Activated naive CD4-positive, alpha-beta T cell treated with anti-CD3 and anti-CD28 coated beads for 36 hours (primary cell): ENCODE data around the gene ISCA2. TPM values are rescaled to one million over a fixed set of nuclear protein-coding genes. Genes with fewer than 3 reads are reported as not detected.

ENCODE experiments used
- CTCF ChIA-PET: fragments of 350-600 bp; sonication (Branson Sonifier 250); formaldehyde crosslinking; loops from one replicate; lab custom pipeline; 2021; ENCODE audit warnings: antibody characterized with exemption; lab: Charles Lee
- DNase-seq: peaks from one replicate; pipeline ENCODE4 v3.0.0-alpha.2; 2020
- H3K27ac Mint-ChIP-seq: one replicate; pipeline ENCODE4 v1.8.0; 2021; ENCODE audit warnings: mild to moderate bottlenecking, mixed read lengths
- H3K27me3 Mint-ChIP-seq: one replicate; pipeline ENCODE4 v1.8.0; 2021; ENCODE audit warnings: low read depth, mixed read lengths
- H3K36me3 Mint-ChIP-seq: one replicate; pipeline ENCODE4 v1.8.0; 2021; ENCODE audit warnings: low read depth, mixed read lengths
- H3K4me1 Mint-ChIP-seq: one replicate; pipeline ENCODE4 v1.8.0; 2021; ENCODE audit warnings: low read depth, mixed read lengths
- H3K4me3 Mint-ChIP-seq: one replicate; pipeline ENCODE4 v1.8.0; 2021; ENCODE audit warnings: mild to moderate bottlenecking, moderate library complexity, mixed read lengths
- H3K9me3 Mint-ChIP-seq: one replicate; pipeline ENCODE4 v1.8.0; 2021; ENCODE audit warnings: mixed read lengths
- intact Hi-C: fragments of 100-400 bp; cut with micrococcal nuclease; formaldehyde crosslinking; loops from one replicate; pipeline ENCODE4 v1.15.1; 2023
- total RNA-seq, 2 experiments: library from RNA; stranded (reverse); gene quantifications; one replicate each; pipeline ENCODE4 v1.2.3, GENCODE V29; 2021

ISCA2 gene
- total RNA-seq, 2 experiments from 2014 or later: 27.7 to 30.9 TPM

DNA sequence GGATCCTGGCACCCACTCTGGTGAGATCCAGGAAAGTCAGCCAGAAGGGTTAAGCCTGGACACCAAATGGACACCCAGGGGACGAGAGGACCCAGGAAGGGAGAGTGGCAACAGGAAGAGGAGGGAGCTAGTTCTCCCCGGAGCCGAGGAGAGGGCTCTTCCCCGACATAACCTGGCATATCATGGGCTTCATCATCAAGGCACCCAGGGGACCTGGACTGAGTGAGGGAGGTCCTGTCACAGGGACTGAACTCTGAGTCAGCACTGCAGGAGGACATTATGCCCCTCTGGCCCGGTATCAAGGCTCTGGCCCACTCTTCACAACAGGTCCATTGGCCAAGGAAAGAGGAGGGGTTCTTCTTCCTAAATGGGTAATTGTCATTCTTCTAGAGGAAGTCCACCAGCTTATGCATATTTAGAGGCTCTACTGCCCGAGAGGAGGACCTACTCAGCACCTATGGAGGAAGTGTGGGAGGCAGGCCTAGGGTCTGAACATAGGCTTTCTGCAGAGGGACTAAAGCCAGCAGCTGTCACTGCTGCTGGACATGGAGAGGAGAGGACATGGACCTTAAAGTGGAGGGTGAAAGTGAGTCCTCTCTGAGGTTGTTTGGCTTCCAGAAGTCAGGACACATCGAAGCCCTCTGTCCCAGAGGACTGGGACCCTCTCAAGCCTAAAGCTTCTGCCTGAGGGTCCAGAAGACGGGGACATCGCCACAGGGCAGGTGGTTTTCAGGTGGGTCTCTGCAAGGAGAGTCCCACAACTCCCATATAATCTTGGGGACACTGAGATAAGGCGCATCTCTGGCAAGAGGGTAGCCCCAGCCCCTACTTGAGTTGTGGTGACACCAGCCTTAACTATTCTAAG, 18.6 kb downstream of the ISCA2 start:
- CTCF ChIA-PET: interaction anchor here (0.5 kb wide), 1 partner anchor 301 kb away, joined by 5 read pairs; no protein-coding TSS in a partner anchor
- no peak overlapping the region for H3K27ac Mint-ChIP-seq

DNA sequence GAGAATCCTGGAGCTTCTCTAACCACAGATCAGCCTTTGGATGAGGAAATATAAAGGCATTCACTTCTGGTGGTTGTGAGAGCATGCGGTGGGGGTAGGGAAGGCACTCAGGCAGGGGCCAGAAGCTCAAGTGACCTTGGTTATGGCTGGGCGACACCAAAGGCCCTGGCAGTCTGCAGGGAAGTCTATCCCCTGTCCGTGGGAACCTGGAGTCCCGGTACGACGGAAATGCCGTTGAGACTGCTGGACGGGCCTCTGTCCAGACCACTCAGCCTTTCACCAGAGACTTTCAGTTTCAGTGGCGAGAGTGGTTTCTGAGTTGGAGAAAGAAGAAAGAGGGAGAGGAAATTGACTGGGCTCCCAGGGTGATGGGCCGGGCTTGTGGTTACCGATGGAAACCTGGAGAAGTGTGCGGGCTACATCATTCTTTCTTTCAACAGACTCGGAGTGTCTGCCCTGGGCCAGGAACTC, 20.9 kb downstream of the ISCA2 start:
- Mint-ChIP-seq H3K4me1 (peaks cover 9% of the 10 kb centered on the region), H3K4me3 (no peak overlapping the region), H3K9me3 (no peaks in the 10 kb centered on the region), H3K27me3 (peaks cover 16% of the 10 kb centered on the region), H3K27ac (no peak overlapping the region), H3K36me3 (no peaks in the 10 kb centered on the region)
- CTCF ChIA-PET: no interaction called here
- intact Hi-C loops: no loop called here
- peak; percentile 22 for DNase-seq

More for the DNA sequence above, 18.6 kb downstream of the ISCA2 start:
- no peaks in the 10 kb centered on the region for H3K36me3 Mint-ChIP-seq
- no peaks in the 10 kb centered on the region for H3K9me3 Mint-ChIP-seq
- peaks cover 16% of the 10 kb centered on the region for H3K27me3 Mint-ChIP-seq
- intact Hi-C loops: no loop called here
- peaks cover 9% of the 10 kb centered on the region for H3K4me1 Mint-ChIP-seq
- DNase-seq: no peak
- H3K4me3 Mint-ChIP-seq: no peak overlapping the region

DNA sequence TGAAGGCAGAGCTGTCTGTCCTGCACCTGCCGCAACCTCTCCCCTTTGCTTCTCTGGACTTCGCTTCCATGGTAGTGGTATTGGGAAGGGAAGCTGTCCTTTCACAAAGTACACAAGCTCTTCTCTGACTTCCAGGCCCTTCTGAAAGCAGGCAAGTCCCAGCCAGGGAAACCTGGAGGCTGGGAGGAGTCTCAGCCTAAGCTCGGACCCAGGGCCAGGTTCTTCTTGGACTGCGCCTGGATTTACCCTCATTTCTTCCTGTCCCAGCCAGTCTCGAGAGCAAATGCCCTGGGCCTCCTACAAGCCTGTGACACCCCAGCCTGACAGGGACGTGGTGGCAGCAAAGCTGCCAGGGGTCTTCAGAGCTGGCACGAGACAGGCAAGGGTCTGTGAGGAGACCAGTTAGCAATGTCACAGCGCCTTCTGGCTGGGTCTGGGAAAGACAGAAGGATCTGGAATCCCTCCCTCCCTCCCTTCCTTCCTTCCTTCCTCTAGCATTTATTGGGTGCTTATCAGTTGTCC, 22.4 kb downstream of the ISCA2 start:
- CTCF ChIA-PET: no interaction called here
- intact Hi-C loops: no loop called here
- H3K4me3 Mint-ChIP-seq: no peak overlapping the region
- no peaks in the 10 kb centered on the region for H3K36me3 Mint-ChIP-seq
- H3K27me3 Mint-ChIP-seq: peaks cover 16% of the 10 kb centered on the region
- H3K27ac Mint-ChIP-seq: no peak overlapping the region
- peaks cover 9% of the 10 kb centered on the region for H3K4me1 Mint-ChIP-seq
- DNase-seq: no peak
- H3K9me3 Mint-ChIP-seq: no peaks in the 10 kb centered on the region

DNA sequence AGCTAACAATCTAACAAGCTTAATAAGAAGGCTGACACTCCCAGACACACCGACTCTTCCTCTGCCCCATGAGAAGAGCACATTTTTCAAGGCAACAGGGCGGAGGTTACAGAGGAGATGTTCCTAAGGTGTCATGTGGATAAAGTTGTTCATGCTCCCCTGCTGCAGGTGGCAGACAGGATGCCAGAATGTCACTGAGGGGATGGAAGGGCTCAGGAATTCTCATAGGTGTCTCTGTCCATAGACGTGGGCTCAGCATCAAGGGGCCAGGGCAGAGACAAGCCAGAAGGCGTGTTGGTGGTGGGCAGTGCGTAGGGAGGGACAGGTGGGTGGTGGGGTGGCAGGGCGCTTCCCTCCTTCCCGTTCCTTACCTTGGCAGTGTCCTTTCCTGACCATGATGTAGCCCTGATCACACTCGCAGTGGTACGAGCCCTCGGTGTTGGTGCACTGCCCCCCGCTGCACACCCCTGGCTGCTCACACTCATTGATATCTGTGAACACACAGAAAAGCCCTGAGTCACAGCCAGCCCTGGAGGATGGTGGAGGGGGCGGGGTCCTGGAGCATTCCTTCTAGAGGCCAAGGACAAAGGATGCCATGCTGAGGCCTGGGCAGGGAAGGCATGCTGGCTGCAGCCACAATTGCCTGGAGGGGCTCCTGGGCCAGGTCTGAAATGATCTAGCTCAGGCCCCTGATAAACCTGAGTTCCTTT, 23.0 kb downstream of the ISCA2 start:
- Mint-ChIP-seq H3K27ac (no peak overlapping the region), H3K27me3 (peaks cover 16% of the 10 kb centered on the region), H3K4me1 (peaks cover 9% of the 10 kb centered on the region), H3K36me3 (no peaks in the 10 kb centered on the region), H3K9me3 (no peaks in the 10 kb centered on the region), H3K4me3 (no peak overlapping the region)
- intact Hi-C loops: no loop called here
- DNase-seq: no peak
- CTCF ChIA-PET: no interaction called here

DNA sequence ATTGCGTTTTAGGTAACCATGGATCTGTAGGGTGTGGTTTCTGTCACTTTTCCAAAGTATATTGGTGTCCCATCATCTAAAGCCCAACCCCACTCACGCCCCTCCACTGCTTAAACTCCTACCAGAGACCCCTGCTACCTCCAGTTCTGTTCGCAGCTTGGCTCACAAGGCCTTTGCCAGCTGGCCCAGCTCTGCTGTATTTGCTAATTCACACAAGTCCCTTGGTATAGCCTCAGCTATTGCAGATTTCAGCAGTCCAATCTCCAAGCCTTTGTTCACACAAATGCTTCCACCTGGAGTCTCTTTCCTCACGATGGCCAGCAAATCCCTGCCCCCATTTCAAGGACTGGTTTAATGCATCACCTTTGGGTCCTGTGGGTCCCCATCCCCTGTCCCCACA, 24.2 kb downstream of the ISCA2 start:
- intact Hi-C loops: no loop called here
- CTCF ChIA-PET: no interaction called here
- DNase-seq: no peak
- H3K4me3 Mint-ChIP-seq: no peak overlapping the region
- no peaks in the 10 kb centered on the region for H3K9me3 Mint-ChIP-seq
- H3K27ac Mint-ChIP-seq: no peak overlapping the region
- H3K36me3 Mint-ChIP-seq: no peaks in the 10 kb centered on the region
- peaks cover 10% of the 10 kb centered on the region for H3K27me3 Mint-ChIP-seq
- peaks cover 9% of the 10 kb centered on the region for H3K4me1 Mint-ChIP-seq

DNA sequence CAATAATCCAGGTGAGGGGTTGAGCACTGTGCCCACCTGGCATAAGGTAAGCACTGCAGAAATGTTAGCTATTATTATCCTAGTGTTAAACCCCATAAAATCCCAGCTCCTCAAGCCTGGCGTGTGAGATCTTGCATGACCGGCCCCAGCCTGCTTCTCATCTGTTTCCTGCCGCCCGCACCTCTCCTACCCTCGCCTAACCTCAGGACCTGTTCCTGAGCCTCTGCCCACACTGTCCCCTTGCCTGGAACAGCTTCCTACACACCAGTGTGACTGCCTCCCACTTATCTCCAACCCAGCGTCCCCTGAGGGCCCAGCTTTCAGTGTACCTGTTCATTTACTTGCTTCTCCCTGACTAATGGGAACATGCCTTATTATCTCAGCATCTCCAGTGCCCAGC, 24.7 kb downstream of the ISCA2 start:
- Mint-ChIP-seq H3K4me1 (peaks cover 9% of the 10 kb centered on the region), H3K27ac (no peak overlapping the region), H3K9me3 (no peaks in the 10 kb centered on the region), H3K36me3 (no peaks in the 10 kb centered on the region), H3K4me3 (no peak overlapping the region), H3K27me3 (peaks cover 10% of the 10 kb centered on the region)
- CTCF ChIA-PET: no interaction called here
- no peak for DNase-seq
- intact Hi-C loops: no loop called here

DNA sequence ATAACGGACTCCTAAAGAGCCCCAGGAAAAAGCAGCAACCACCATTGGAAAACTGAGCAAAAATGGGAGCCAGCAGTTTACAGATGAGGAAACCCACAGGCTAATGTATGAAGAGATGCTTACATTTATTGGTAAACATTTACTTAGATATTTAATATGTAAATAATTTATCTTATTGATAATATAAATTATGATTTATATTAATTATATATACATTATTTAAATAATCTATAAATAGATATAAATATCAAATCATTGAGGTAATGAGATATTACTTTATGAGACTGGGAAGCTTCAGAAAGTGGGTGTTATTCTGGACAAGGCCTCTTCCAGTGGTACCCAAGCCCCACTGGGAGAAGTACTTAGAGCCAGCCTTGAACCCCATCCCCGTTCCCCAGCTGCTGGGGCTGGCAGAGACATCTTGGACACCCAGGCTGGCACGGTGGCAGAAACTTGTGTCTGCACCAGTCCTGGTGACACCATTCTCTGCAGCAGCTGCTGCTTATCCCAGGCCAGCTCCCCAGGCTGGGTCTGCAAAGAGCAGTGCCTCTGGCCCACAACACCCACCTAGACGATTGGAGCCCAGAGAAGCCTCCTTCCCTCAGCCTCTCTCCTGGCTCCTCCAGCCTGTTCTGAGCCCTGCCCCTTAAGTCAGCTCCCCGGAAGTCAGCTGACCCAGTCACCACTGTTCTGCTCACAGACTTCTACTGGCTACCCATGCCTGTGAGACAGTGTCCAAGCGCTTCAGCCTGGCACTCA, 25.9 kb downstream of the ISCA2 start:
- CTCF ChIA-PET: no interaction called here
- peaks cover 5% of the 10 kb centered on the region for H3K4me1 Mint-ChIP-seq
- H3K27me3 Mint-ChIP-seq: peaks cover 5% of the 10 kb centered on the region
- no peaks in the 10 kb centered on the region for H3K9me3 Mint-ChIP-seq
- H3K4me3 Mint-ChIP-seq: no peak overlapping the region
- no peak for DNase-seq
- H3K27ac Mint-ChIP-seq: no peak overlapping the region
- intact Hi-C loops: no loop called here
- no peaks in the 10 kb centered on the region for H3K36me3 Mint-ChIP-seq

DNA sequence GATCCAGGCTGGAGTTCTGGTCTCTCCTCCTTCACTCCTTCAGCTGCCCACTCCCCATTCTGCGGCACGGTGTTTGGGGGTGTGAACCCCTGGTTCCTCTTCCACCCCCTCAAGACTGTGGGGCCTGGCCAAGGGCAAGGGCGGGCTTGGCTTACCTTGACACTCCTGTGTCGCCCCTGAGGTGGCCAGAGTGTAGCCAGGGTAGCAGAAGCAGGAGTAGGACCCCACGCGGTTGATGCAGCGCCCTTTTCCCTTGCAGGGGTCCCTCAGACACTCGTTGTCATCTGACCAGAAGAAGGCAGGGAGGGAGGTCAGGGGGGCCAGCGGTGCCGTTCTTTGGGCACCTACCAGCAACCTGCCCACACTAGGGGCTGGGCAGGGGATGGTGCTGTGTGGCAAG, 28.2 kb downstream of the ISCA2 start:
- intact Hi-C loops: no loop called here
- H3K27me3 Mint-ChIP-seq: peaks cover 2% of the 10 kb centered on the region
- CTCF ChIA-PET: no interaction called here

DNA sequence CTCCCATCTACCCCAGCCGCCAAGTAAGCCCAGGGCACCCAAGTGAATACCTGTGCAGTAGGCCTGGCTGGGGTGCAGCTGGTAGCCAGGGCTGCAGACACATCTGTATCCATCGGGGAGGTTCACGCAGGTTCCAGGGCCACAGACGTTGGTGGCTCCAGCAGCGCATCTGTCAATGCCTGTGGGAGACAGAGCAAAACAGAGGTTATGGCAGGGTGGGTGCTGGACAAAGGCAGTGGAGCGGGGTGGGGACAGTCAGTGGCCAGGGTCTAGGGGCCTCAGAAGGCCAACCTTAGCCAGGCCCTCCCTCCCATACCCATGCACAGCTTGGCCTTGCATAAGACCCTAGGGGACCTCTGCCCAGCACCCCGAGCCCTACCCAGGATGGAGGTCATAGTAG, 29.2 kb downstream of the ISCA2 start:
- Mint-ChIP-seq H3K27me3 (peaks cover 2% of the 10 kb centered on the region), H3K4me1 (no peaks in the 10 kb centered on the region), H3K27ac (no peak overlapping the region), H3K36me3 (no peaks in the 10 kb centered on the region), H3K4me3 (no peak overlapping the region), H3K9me3 (no peaks in the 10 kb centered on the region)
- no peak for DNase-seq
- intact Hi-C loops: no loop called here
- CTCF ChIA-PET: no interaction called here

More for the DNA sequence above, 28.2 kb downstream of the ISCA2 start:
- H3K9me3 Mint-ChIP-seq: no peaks in the 10 kb centered on the region
- no peaks in the 10 kb centered on the region for H3K4me1 Mint-ChIP-seq
- H3K4me3 Mint-ChIP-seq: no peak overlapping the region
- H3K27ac Mint-ChIP-seq: no peak overlapping the region
- H3K36me3 Mint-ChIP-seq: no peaks in the 10 kb centered on the region
- no peak for DNase-seq

DNA sequence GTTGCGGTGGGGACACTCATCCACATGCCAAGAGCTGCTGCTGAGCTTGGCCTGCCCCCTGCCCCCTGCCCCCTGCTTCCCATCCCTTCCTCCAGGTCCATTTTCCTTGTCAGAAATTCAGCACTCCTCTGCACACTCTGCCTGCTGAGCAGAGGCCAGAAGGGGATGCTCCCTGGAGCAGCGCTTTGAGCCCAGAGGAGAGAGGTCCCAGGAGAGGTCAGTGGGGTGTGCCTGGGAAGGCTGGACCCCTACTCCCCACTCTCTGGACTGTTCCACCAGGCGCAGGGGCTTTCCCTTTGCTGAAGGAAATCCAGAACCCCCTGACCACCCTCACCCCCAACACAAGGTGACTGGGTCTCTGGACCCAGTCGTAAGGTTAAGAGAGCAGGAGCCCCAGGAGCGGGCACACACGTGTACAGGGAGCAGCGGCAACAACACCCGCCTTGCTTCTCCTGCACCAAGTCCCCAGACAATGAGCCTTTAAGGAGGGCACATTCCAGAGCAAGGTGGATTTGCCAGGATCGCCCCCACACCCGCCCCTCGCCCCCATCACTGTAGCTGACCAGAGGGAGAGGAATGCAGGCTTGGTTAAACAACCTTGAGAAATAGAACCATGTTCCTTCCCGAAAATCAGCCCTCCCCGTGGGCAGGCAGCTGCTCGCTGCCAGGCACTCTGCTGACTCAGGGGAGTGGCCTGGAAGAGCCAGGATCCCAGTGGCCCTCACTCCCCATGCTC, 30.7 kb downstream of the ISCA2 start:
- H3K9me3 Mint-ChIP-seq: no peaks in the 10 kb centered on the region
- CTCF ChIA-PET: no interaction called here
- no peaks in the 10 kb centered on the region for H3K4me1 Mint-ChIP-seq
- no peak for DNase-seq
- no peak overlapping the region for H3K4me3 Mint-ChIP-seq
- H3K27ac Mint-ChIP-seq: no peak overlapping the region
- intact Hi-C loops: no loop called here
- no peaks in the 10 kb centered on the region for H3K36me3 Mint-ChIP-seq
- H3K27me3 Mint-ChIP-seq: peaks cover 2% of the 10 kb centered on the region

DNA sequence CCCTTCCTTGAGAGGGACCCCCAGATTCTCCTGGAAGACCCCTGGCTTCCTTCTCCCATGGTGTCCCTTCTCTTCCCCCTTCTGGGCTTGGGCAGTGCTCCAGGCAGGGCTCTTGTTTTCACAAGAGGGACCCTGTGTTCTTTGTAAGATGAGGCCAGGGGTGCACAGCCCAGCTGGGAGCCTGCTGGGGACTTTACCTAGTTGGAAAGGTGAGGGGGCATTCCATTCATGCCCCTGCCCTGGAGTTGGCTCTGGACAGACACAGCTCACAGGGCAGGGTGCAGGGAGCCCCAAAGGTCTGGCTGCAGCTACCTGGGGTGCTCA, 31.2 kb downstream of the ISCA2 start:
- CTCF ChIA-PET: no interaction called here
- Mint-ChIP-seq H3K36me3 (no peaks in the 10 kb centered on the region), H3K4me3 (no peak overlapping the region), H3K9me3 (no peaks in the 10 kb centered on the region), H3K27me3 (peaks cover 2% of the 10 kb centered on the region), H3K4me1 (no peaks in the 10 kb centered on the region), H3K27ac (no peak overlapping the region)
- DNase-seq: no peak
- intact Hi-C loops: no loop called here
